DMS79 treated with DMSO at 0.1 percent for 48 hours (cell line): ENCODE measurements around the gene SPATS2L.

ENCODE experiments used
- DNase-seq: peaks from one replicate; lab custom pipeline; 2025; lab: John Stamatoyannopoulos, UW

Gene SPATS2L

DNA sequence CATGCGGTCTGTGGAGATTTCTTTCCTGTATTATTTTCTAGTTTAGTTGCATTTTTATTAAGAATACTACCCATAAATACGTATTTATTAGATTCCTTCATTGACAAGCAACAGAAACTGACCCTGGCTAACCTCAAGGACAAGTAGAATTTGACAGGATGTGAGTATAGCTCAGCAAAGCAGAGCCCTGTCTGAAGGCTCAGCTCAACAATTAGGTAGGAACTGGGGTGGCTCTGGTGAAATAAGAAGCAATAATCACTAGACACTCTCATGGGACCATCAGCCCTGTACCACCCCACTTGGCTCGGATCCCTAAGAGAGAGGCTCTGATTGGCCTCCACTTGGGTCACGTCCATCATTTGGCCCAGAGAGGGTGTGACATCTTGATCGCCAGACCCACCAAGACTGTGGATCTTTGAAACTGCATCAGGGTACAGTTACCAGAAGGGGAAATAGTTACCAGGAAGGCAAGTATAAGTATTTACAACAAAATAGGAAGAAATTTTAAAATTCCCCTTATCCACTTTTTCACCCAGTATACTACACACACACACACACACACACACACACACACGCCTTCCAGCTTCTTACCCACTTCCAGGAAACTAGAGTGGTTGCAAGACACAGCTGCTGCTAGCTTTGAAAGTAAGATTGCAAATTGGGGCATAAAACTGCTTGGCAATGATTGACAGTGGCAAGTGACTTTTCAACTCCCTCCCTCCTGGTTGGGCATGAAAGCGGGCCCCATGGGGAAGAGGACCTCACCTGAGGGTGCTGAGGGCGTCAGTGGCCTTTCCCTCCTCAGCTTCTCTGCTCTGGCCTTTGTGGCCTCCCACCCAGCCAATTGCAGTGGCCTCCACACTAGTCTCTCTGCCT, 161.6 kb downstream of the SPATS2L start:
- DNase-seq: no peak

DNA sequence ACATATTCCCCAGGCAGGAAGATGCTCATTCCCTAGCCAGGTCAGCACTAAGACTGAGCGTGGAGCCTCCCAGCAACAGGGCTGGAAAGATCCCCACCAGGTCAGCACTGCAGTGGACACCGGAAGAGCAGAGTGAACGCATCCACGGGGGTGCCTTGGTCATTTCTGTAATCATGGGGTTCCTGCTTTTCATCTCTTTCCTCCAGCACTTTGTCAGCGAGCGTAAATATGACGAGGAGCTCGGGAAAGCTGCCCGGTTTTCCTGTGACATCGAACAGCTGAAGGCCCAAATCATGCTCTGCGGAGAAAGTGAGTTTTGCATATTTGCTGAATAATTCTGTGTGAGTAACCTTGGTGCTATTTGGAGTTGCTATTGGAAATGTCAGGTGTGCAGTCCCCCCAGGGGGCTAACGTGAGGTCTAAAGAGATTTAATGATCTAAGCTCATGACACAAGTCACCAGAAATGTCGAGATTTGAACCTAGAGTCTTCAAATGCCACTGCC, 163.3 kb downstream of the SPATS2L start:
- no peak for DNase-seq

DNA sequence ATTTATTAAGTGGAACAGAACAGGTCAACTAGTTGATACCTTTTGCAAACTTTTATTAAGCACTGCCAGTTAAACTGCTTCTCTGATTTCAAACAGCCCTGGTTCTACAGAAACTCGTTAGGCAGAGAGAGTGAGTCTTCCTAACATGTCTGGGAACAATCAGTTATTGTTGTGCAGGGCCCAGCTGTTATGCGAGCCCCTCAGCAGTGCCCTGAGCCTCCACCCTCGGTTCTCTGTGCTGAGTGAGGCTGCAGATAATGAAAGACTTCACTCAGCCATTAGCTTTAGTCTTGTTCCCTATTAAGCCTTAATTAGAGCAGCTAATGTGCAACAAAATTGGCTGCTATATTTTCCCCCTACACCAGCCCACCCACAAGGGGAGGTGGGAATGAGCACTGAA, 163.7 kb downstream of the SPATS2L start:
- DNase-seq: no peak

DNA sequence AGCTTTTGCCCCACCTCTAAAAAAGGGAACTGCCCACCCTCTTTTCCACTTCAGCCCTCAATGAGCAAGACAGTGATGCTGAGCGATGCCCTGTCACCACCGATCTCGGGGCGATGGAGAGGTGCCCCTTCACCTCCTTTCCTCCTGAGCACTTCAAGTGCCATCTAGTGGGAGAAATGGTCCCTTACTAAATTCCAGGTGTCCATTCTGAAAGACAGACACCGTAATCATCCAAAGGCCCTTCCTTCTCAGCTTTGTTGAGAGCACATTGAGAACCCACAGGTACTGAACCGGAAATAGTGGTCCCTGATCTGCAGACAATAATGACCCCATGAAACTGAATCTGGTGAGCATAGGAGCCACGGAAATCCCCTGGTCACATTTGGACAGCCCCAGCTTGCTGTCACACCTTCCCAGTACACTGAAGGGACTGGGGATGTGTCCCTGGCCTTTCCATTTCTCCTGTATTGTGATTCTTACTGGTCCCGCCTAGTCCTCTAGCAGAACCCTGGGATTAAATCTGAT, 164.9 kb downstream of the SPATS2L start:
- DNase-seq: peak; percentile 13

DNA sequence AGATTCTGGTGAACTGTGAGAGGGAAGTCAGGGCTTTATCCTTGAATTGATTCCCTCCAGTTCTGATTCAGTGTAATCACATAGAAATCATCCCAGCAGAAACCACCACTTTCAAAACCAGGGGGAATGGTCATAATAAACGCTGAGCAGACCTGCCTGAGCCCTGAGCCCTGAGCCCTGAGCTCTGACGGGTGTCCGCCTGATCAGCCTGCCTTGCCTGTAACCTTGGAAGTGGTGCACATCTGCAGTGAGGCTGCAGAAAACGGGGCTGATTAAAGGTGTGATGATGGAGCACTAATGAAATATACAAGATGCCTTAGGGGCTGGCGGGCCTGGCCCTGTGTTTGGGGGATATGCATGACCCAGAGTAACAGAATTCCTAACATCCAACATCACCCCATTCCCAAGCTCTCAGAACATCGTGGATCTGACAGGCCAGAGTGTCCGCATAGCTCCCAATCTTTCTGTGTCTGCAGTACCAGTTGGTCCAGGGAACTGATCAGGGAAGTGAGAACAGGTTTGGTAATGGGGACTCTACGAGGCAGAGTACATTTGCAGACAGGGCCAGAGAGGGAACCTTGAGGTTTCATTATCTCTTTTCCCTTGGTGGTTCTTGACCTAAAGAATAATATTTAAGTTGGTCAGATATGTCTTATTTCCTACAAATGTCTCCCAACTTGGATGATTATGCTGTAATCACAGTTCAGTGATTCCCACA, 165.6 kb downstream of the SPATS2L start:
- no peak for DNase-seq

DNA sequence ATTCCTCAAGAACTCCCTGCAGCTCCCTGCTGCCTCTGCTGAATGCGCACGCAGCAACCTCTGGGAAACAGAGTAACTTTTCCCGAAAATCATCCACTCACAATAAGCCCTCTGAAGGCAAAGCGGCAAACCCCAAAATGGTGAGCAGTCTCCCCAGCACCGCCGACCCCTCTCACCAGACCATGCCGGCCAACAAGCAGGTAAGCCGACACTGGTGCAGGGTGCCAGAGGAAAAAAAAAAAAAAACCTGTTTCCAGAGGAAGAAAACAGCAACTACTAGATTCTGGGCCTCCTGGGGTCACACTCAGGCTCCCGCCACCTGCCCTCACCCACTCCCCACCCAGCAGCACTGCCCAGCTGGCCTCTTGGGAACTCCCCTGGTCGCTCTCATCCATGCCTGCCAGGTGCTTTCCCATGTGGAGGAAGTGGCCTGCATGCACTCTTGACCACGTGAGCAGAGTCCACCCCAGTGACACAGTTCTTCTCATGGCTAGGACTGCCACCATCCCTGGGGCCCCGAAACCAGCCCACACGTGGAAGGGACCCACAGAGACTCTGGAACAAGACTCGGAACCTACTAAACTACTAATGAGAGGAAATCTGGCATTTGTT, 166.5 kb downstream of the SPATS2L start:
- DNase-seq: no peak

DNA sequence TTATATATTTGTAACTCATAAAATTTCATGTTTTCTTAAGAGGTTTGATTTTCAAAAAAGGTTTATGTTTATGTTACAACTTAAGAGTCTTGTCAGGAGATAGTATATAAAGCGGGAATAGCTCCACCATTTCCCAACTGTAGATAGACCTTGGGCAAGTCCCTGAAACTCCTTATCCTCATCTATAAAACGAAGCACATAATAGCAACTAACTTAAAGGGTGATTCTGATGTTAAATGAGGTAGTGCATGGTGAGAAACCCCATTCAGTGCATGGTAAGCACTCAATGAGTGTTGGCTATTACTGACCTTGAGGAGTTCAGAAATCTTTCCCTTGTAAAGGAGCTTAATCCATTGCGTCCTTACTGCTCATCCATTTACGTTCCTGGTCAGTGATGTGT, 169.3 kb downstream of the SPATS2L start:
- DNase-seq: no peak

DNA sequence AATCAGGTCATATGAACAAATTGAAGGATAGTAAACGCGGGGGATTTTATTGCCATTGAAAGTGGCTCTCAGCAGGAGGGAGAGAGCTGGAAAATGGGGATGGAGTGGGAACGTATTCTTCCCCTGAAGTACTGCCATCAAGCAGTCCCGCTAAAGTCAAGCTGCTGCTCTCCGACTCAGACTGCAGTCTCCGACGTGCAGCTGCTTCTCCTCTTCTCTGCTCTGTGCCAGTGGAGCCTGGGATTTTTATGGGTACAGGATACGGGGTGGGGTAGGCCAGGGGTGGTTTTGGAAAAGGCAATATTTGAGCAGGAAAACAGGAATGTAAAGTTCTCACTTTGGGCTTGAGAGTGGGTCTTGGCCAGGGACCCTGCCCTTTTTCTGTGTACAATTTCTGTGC, 170.3 kb downstream of the SPATS2L start:
- peak; percentile 18 for DNase-seq

DNA sequence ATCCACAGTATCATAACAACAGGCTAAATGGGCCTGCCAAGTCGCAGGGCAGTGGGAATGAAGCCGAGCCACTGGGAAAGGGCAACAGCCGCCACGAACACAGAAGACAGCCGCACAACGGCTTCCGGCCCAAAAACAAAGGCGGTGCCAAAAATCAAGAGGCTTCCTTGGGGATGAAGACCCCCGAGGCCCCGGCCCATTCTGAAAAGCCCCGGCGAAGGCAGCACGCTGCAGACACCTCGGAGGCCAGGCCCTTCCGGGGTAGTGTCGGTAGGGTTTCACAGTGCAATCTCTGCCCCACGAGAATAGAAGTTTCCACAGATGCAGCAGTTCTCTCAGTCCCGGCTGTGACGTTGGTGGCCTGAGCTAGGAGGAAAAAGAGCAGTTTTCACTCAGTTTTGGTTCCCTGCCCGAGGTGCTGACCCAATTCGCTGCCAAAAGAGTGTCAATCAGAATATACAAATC, 171.2 kb downstream of the SPATS2L start:
- DNase-seq: no peak

DNA sequence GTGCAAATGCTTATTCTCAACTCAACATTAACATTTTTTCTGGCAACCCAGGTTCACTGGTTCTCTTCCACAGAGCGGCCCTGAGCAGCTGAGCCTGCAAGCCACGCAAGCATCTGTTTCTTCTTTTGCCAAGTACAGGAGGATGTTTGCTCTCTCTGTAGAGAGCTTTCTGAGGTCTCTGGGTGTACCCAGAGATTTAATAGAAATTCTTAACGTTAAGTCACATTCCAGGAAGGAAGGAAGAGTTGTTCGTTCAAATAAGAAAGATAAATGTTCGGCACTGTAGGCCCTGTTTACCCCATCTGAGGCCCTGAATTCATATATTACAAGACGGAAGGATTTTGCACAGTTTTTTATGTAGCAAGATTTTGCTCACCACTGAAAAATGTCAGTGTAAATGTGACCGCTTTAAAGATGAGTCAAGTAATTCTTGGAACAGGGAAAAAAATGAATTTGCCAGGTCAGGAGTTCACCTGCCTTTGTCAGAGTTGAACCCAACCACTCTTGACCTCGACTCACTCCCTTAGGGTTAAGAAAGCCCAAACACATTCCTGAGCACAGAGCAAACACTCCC, 173.3 kb downstream of the SPATS2L start:
- no peak for DNase-seq

DNA sequence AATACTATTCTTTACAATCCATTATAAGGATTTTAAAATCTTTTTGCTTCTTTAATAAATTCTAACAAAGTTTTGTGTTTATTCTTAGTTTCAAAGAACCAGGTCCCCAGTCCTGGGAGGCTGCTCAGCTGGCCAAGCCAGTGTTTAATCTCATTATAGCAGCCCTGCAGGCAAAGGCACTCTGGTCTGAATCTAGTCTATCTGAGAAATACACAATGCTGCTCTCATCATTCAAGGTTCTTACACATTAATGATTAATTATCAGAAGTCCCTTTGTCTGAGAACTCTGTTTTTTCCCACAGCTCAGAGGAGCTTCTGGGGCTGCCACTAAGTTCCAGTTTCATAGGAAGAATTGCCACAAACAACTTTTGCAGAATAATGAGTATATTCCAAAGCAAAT, 175.7 kb downstream of the SPATS2L start:
- DNase-seq: no peak

DNA sequence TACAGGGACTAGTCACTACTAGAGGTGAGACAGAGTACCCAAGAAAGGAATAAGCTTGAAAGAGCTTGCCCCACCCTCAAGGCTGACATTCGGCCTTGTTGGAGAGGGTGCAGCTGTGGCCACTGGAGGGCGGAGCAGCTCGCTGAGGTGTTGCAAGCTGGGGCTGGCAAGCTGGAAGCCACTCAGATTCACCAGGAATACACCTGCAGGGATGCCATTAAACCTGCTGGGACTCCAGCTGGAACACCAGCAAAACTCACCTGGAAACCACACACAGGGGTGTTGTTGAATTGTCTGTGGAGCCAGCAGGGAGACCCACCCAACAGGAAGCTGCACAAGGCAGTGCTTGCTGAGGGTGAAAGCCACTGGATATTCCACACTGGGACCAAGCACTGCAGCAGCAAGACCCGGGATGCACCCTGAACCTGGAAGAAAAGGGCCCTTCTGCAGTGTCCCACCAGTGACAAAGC, 177.3 kb downstream of the SPATS2L start:
- DNase-seq: peak; percentile 55

DNA sequence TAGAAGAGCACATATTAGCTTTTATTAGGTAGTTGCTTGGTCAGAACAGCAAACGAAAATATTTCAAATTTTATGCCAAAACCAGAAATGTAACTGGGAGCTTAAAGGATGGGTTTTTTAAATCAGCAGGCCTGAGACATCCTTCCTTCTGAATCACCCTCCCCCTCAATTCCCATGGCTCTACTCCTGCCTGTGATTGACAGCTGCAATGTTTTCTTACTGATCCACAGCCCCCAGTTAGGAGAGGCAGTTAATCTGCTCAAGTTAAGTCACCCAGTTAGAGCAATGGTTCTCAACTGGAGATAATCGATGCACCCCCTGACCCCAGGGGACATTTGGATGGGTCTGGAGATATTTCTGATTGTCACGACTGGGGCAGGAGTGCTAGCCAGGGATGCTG, 178.4 kb downstream of the SPATS2L start:
- DNase-seq: no peak

DNA sequence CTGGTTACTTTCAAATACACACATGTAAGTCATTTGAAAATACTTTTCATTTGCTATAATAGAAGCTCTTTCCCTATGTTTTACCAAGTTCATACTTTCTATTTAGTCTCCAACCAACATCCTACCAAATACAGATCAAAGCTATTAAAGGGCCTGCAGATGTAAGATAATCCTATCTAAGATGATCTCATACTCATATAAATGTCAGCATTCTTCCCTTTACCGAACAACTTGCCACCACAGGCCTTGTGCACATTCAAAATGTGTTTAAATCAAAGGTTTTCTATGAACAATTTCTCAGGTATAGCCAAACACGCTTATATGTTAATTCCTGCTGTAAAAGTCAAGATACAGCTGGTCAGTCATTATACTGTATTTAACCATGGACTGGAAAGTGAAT, 180.0 kb downstream of the SPATS2L start:
- DNase-seq: no peak

DNA sequence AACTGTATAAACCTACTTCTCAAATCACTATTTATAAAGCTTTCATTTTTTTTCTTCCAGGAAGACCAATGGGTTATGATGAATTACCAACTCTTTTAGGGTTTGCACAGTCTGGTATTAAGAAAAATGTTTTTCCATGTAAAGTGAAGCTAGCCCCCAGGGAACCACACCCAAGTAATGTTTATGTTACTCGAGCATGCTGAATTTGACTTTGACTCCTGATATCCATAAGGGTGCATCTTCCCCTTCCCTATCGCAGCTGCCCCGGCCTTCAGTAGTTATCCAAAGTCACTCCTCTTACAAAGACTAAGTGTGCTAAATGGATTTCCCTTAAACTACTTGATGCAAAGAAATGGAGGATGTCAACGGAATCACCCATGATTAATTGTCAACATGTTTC, 181.7 kb downstream of the SPATS2L start:
- no peak for DNase-seq

DNA sequence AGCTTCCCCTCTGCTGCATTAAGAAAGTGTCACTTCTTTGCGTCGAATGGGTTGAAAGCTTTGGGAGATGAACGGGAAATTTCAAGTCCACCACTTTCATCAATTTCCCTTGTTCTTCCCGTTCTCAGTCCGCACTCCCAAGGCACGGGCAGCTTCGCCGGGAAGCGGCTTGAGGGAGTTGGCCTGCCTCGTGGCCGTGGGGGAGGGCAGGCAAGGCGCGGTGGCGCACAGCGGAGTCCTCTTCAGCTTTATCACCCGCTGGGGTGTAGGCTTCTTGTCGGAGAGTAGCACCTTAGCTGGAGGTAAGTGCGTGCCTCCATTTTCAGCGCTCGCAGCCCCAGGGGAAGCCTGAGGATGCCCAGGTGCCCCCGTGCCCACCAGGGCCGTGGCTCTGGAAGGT, 183.5 kb downstream of the SPATS2L start:
- DNase-seq: no peak

DNA sequence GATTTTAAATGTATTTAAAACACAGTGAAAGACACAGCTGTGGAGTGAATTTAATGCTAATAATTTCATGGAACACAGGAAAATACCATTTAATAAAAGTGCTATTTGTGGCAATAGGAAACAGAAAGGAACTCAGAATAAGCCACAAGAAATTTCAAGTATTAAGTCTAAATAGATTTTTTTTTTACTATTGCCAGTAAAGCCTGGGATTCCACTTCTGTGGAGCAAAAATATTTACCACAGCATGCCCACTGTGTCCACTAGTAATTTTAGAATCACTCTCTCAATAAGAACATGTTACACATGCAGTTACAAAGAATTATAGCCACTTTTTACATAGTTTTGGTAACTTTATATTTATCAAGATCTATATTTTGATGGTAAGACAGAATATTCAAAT, 186.2 kb downstream of the SPATS2L start:
- no peak for DNase-seq

DNA sequence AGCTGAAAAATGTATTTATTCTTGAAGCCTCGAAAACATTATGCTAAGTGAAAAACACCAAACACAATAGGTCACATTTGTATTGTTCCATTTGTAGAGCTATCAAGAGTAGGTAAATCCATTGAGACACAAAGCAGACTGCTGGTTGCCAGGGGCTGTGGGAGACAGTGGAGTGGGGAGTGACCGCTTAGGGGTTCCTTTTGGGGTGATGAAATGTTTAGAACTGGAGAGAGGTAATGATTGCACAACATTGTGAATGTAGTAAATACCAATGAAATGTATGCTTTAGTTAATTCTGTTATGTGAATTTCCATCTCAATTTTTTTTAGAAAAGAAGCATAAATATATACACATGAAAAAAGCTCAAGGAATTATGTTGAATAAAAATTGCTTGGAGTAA, 187.6 kb downstream of the SPATS2L start:
- DNase-seq: no peak

DNA sequence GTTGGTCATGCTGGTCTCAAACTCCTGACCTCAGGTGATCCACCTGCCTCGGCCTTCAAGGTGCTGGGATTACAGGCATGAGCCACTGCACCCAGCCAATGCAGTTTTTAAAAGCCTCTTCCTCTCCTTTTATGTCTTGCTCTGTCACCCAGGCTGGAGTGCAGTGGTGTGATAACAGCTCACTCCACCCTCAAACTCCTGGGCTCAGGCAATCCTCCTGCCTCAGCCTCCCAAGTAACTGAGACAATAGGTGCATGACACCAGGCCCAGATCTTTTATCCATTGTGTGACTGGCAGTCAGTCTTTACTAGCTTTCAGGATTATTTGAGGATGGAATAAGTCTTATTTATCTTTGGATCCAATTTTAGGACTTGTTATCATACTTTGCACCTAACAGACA, 190.2 kb downstream of the SPATS2L start:
- no peak for DNase-seq

DNA sequence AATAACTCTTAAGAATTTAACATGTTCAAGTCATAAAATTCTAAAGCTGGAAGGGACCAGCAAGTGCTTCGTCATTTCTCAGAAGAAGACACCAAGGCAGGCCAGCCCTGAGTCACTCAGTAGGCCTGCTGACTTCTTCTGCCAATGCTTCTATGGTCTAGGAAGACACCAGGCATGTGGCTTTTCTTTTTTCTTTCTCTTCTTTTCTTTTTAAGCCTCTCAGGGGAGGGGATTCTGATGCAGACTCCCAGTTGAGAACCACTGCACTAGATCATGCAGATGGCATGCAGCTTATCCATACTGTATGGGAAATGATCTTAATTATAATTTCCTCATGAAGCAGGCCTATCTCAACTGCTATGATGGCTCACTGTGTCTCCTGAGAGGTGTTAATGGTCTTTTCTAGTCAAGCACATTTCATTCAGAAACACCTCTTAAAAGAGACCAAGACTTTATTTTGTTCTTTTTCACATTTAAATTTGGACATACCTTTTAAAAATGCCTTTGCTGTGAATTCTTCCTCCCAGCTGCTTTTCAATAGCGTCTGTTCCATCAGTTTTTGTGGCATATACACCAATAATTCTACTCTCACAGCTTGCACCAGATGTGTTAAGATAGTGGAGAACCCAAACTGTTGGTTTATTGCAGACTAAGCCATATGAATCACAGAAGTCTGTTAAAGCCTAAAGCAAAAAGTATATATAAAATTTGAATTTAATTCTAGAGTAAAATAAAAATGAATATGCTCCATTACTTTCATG, 192.1 kb downstream of the SPATS2L start:
- DNase-seq: no peak

DNA sequence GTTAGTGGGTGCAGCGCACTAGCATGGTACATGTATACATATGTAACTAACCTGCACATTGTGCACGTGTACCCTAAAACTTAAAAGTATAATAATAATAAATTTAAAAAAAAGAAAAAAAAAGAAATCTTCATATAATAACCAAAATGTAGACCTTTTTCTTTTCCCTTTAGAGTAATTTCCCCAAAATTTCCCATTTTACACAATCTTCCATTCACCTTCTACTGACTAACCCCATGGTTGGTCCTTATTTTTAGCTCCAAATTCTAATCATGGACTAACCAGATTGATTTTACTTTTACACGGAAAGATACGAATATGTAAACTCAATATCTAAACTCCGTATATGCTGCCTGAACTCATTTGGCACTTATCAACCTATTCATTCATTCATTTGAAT, 195.7 kb downstream of the SPATS2L start:
- DNase-seq: no peak
